Measurements from ENCODE around the gene PRR12.

PRR12 gene

DNA sequence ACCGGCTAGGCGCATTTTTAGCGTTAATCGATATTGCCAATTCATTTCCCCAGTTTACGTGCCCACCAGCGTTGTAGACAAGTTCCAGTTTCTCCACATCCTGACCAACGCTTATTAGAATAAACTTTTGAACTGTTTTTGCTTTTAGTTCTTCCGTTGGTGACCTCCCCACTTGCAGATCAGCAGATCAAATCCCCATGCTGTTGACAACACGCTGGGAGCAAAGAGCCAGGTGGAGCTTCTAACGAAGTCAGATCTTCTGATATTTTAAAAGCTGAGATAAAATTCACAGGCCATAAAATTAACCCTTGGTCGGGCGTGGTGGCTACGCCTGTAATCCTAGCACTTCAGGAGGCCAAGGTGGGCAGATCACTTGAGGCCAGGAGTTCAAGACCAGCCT is 41.9 kb upstream of the PRR12 start:
- H3K9me3 ChIP-seq (ENCODE audit: low read length) = no peaks in the 10 kb centered on the region
- H3K4me2 ChIP-seq (ENCODE audit: low read length) = no peak overlapping the region
- no peak overlapping the region for H3K27ac ChIP-seq (ENCODE audit: low read depth, low read length, poor library complexity, severe bottlenecking)
- H3K27me3 ChIP-seq (ENCODE audit: insufficient read depth, low read length) = no peaks in the 10 kb centered on the region
- no peaks in the 10 kb centered on the region for H3K4me1 ChIP-seq (ENCODE audit: insufficient read depth, low read length, severe bottlenecking)
- no peaks in the 10 kb centered on the region for H3F3A ChIP-seq (ENCODE audit: insufficient read depth, low read length)
- no peak overlapping the region for H3K4me3 ChIP-seq (ENCODE audit: low read depth, low read length, poor library complexity, severe bottlenecking)
- H3K9me2 ChIP-seq (ENCODE audit: low read depth, low read length) = no peaks in the 10 kb centered on the region
- H3K9ac ChIP-seq (ENCODE audit: low read length) = no peak overlapping the region
- no peak overlapping the region for H2AFZ ChIP-seq (ENCODE audit: low read length)
- H3K36me3 ChIP-seq (ENCODE audit: insufficient read depth, low read length) = peaks cover 5% of the 10 kb centered on the region; the same call in 1 of the 2 replicates
- no peaks in the 10 kb centered on the region for H3K79me2 ChIP-seq (ENCODE audit: insufficient read depth, low read length)
- H4K20me1 ChIP-seq (ENCODE audit: insufficient read depth, low read length) = no peaks in the 10 kb centered on the region
- no peak for TF ChIP-seq EZH2 (IDR thresholded peaks at IDR 0.05; ENCODE audit: borderline replicate concordance, low read length)

DNA sequence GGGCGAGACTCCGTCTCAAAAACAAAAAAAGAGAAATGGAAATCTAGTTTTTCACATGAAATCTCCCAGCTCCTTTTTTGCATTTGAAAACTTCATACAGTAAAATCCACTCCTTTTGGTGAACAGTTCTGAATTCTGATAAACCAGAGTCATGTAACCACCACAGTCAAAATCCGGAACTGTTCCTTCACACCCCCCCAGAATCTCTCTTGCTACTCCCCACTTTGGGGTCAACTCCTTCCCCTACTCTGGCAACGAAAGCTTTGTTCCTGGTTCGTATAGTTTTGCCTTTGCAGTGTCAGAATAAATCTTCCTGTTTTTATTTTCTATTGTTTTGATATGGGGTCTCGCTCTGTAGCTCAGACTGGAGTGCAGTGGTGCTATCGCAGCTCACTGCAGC is 39.5 kb upstream of the PRR12 start:
- no peak overlapping the region for H3K4me2 ChIP-seq (ENCODE audit: low read length)
- TF ChIP-seq, protein P1, sequence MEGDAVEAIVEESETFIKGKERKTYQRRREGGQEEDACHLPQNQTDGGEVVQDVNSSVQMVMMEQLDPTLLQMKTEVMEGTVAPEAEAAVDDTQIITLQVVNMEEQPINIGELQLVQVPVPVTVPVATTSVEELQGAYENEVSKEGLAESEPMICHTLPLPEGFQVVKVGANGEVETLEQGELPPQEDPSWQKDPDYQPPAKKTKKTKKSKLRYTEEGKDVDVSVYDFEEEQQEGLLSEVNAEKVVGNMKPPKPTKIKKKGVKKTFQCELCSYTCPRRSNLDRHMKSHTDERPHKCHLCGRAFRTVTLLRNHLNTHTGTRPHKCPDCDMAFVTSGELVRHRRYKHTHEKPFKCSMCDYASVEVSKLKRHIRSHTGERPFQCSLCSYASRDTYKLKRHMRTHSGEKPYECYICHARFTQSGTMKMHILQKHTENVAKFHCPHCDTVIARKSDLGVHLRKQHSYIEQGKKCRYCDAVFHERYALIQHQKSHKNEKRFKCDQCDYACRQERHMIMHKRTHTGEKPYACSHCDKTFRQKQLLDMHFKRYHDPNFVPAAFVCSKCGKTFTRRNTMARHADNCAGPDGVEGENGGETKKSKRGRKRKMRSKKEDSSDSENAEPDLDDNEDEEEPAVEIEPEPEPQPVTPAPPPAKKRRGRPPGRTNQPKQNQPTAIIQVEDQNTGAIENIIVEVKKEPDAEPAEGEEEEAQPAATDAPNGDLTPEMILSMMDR (IDR thresholded peaks at IDR 0.05; ENCODE audit: low read length) = no peak
- TF ChIP-seq EZH2 (IDR thresholded peaks at IDR 0.05; ENCODE audit: borderline replicate concordance, low read length) = no peak
- H3K9me3 ChIP-seq (ENCODE audit: low read length) = no peaks in the 10 kb centered on the region
- no peak overlapping the region for H2AFZ ChIP-seq (ENCODE audit: low read length)
- H3K27me3 ChIP-seq (ENCODE audit: insufficient read depth, low read length) = no peaks in the 10 kb centered on the region
- H3K4me1 ChIP-seq (ENCODE audit: insufficient read depth, low read length, severe bottlenecking) = no peaks in the 10 kb centered on the region
- H3K79me2 ChIP-seq (ENCODE audit: insufficient read depth, low read length) = no peaks in the 10 kb centered on the region
- peaks cover 22% of the 10 kb centered on the region for H3K36me3 ChIP-seq (ENCODE audit: insufficient read depth, low read length)
- no peak overlapping the region for H3K27ac ChIP-seq (ENCODE audit: low read depth, low read length, poor library complexity, severe bottlenecking)
- no peak overlapping the region for H3K9ac ChIP-seq (ENCODE audit: low read length)
- no peaks in the 10 kb centered on the region for H4K20me1 ChIP-seq (ENCODE audit: insufficient read depth, low read length)
- H3K9me2 ChIP-seq (ENCODE audit: low read depth, low read length) = no peaks in the 10 kb centered on the region
- H3F3A ChIP-seq (ENCODE audit: insufficient read depth, low read length) = no peaks in the 10 kb centered on the region
- H3K4me3 ChIP-seq (ENCODE audit: low read depth, low read length, poor library complexity, severe bottlenecking) = no peak overlapping the region

DNA sequence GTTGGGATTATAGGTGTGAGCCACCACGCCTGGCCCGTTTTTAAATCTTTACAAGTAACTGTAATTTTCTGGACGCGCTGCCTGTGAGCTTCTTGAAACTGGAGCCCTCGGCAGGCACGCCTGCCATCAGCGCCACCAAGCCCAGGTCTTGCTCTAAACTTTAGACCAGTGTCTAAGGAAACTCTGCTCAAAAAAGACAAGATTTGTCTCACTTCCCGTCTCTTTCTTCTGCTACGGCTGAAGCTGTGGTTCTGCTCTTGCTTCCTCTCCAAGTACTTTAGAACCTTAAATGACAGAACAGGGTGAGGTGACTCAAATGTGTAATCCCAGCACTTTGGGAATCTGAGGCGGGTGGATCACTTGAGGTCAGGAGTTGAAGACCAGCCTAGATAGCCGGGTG is 38.2 kb upstream of the PRR12 start:
- Histone ChIP-seq H4K20me1 (ENCODE audit: insufficient read depth, low read length) (no peaks in the 10 kb centered on the region), H3K27ac (ENCODE audit: low read depth, low read length, poor library complexity, severe bottlenecking) (no peak overlapping the region), H2AFZ (ENCODE audit: low read length) (no peak overlapping the region), H3K9ac (ENCODE audit: low read length) (no peak overlapping the region), H3K4me1 (ENCODE audit: insufficient read depth, low read length, severe bottlenecking) (no peaks in the 10 kb centered on the region), H3K9me3 (ENCODE audit: low read length) (no peaks in the 10 kb centered on the region), H3K9me2 (ENCODE audit: low read depth, low read length) (no peaks in the 10 kb centered on the region), H3K79me2 (ENCODE audit: insufficient read depth, low read length) (no peaks in the 10 kb centered on the region), H3F3A (ENCODE audit: insufficient read depth, low read length) (no peaks in the 10 kb centered on the region), H3K36me3 (ENCODE audit: insufficient read depth, low read length) (peaks cover 34% of the 10 kb centered on the region), H3K27me3 (ENCODE audit: insufficient read depth, low read length) (no peaks in the 10 kb centered on the region), H3K4me3 (ENCODE audit: low read depth, low read length, poor library complexity, severe bottlenecking) (no peak overlapping the region), H3K4me2 (ENCODE audit: low read length) (no peak overlapping the region)
- TF ChIP-seq, protein P1 (IDR thresholded peaks at IDR 0.05; ENCODE audit: low read length) = no peak
- no peak for TF ChIP-seq EZH2 (IDR thresholded peaks at IDR 0.05; ENCODE audit: borderline replicate concordance, low read length)

DNA sequence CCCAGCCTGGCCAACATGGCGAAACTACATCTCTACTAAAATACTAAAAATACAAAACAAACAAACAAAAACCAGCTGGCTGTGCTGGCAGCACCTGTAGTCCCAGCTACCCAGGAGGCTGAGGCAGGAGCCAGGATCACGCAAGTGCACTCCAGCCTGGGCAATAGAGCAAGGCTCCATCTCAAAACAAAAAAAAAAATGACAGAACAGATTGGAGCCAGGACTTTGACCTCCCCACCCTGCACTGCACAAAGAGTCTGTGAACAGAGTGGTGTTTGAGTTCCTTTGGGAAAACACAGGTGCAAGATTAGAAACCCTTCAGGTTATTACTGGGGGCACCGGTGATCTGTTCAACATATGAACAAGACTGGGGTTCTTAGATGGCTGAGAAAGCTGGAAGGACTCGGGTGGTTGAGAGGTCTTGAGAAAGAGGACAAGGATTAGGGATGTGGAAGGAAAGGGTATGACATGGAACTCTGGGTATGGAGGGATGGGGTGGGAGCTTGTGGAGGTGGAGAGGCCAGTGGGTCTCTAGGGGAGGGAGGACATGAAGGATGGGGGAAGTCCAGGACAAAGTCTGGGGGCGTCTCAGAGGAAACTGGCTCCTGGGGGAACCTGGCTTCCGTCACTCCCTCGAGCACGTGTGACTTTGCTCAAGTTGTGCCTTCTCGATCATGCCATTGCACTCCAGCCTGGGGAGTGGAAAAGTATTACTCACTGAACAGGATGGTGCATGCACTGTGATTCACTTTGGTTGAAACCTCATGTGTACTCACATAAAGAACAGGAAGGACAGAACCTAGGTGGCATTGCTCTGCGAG is 37.3 kb upstream of the PRR12 start:
- Histone ChIP-seq H4K20me1 (ENCODE audit: insufficient read depth, low read length) (no peaks in the 10 kb centered on the region), H3K9me3 (ENCODE audit: low read length) (no peaks in the 10 kb centered on the region), H3K36me3 (ENCODE audit: insufficient read depth, low read length) (peaks cover 37% of the 10 kb centered on the region), H2AFZ (ENCODE audit: low read length) (no peak overlapping the region), H3K79me2 (ENCODE audit: insufficient read depth, low read length) (no peaks in the 10 kb centered on the region), H3K27ac (ENCODE audit: low read depth, low read length, poor library complexity, severe bottlenecking) (no peak overlapping the region), H3K9ac (ENCODE audit: low read length) (no peak overlapping the region), H3K4me2 (ENCODE audit: low read length) (no peak overlapping the region), H3K9me2 (ENCODE audit: low read depth, low read length) (no peaks in the 10 kb centered on the region), H3K27me3 (ENCODE audit: insufficient read depth, low read length) (no peaks in the 10 kb centered on the region), H3F3A (ENCODE audit: insufficient read depth, low read length) (no peaks in the 10 kb centered on the region), H3K4me1 (ENCODE audit: insufficient read depth, low read length, severe bottlenecking) (no peaks in the 10 kb centered on the region), H3K4me3 (ENCODE audit: low read depth, low read length, poor library complexity, severe bottlenecking) (no peak overlapping the region)
- TF ChIP-seq EZH2 (IDR thresholded peaks at IDR 0.05; ENCODE audit: borderline replicate concordance, low read length) = no peak
- TF ChIP-seq, protein P1 (IDR thresholded peaks at IDR 0.05; ENCODE audit: low read length) = no peak
